CD4-positive, alpha-beta T cell (primary cell): Measurements from ENCODE around the gene SPINK5. TPM values are rescaled to one million over a fixed set of nuclear protein-coding genes. Genes with fewer than 3 reads are reported as not detected.

Source experiments
- ATAC-seq: fragments of 200-7000 bp; cut with Tn5 transposase; one replicate; pipeline ENCODE4 v1.10.0; 2022; ENCODE audit warnings: mild to moderate bottlenecking; ENCODE audit not compliant: poor library complexity
- CTCF ChIA-PET: fragments of 350-600 bp; sonication (Branson Sonifier 250); formaldehyde crosslinking; loops from one replicate; lab custom pipeline; 2021; ENCODE audit warnings: antibody characterized with exemption, inconsistent platforms; lab: Charles Lee
- POLR2A ChIA-PET: fragments of 350-600 bp; sonication (Branson Sonifier 250); formaldehyde crosslinking; loops from one replicate; lab custom pipeline; 2021; ENCODE audit warnings: antibody characterized with exemption, inconsistent platforms; lab: Charles Lee
- DNase-seq, 14 experiments: peaks; one replicate each; pipeline ENCODE4 v3.0.0-alpha.2; 2013 to 2020; ENCODE audit warnings: mixed read lengths in 2 of 14
- H3K27ac ChIP-seq, 2 donors: one replicate each; pipeline versions ENCODE4 v1.5.1 to v1.7.0; 2013; ENCODE audit warnings: low read length in 2 of 2, low read depth in 1 of 2, mild to moderate bottlenecking in 1 of 2
- H3K27me3 ChIP-seq, 2 experiments: 1 replicate in 1 of 2; 2 replicates in 1 of 2; pipeline versions ENCODE4 v1.6.1 to v1.7.0; 2013; ENCODE audit warnings: low read length in 2 of 2, control low read depth in 1 of 2, mild to moderate bottlenecking in 1 of 2, moderate library complexity in 1 of 2; ENCODE audit not compliant: insufficient read depth in 2 of 2, control insufficient read depth in 1 of 2
- H3K36me3 ChIP-seq: one replicate; pipeline ENCODE4 v1.6.1; 2013; ENCODE audit warnings: low read length, control low read depth; ENCODE audit not compliant: insufficient read depth
- H3K4me1 ChIP-seq: one replicate; pipeline ENCODE4 v1.6.1; 2013; ENCODE audit warnings: low read length, control low read depth; ENCODE audit not compliant: insufficient read depth
- H3K4me3 ChIP-seq: one replicate; pipeline ENCODE4 v1.5.1; 2013; ENCODE audit warnings: mild to moderate bottlenecking, low read length, moderate library complexity
- H3K9me3 ChIP-seq, 2 experiments: 1 replicate in 1 of 2; 2 replicates in 1 of 2; pipeline versions ENCODE4 v1.6.1 to v1.7.0; 2013; ENCODE audit warnings: low read length in 2 of 2, mild to moderate bottlenecking in 2 of 2, control low read depth in 1 of 2, moderate library complexity in 1 of 2; ENCODE audit not compliant: control insufficient read depth in 1 of 2, insufficient read depth in 1 of 2
- H3K27ac Mint-ChIP-seq: one replicate; pipeline ENCODE4 v1.8.0; 2020; ENCODE audit warnings: mixed read lengths
- H3K27me3 Mint-ChIP-seq: one replicate; pipeline ENCODE4 v1.8.0; 2021; ENCODE audit warnings: mixed read lengths
- H3K36me3 Mint-ChIP-seq: one replicate; pipeline ENCODE4 v1.8.0; 2021; ENCODE audit warnings: low read depth, mixed read lengths
- H3K4me1 Mint-ChIP-seq: one replicate; pipeline ENCODE4 v1.8.0; 2021; ENCODE audit warnings: low read depth, mixed read lengths
- H3K4me3 Mint-ChIP-seq: one replicate; pipeline ENCODE4 v1.8.0; 2020; ENCODE audit warnings: mild to moderate bottlenecking, mixed read lengths
- H3K9me3 Mint-ChIP-seq: one replicate; pipeline ENCODE4 v1.8.0; 2020; ENCODE audit warnings: mixed read lengths
- intact Hi-C, 2 experiments: fragments of 100-400 bp; cut with DNase I in 1 of 2; cut with micrococcal nuclease in 1 of 2; formaldehyde crosslinking; loops; one replicate each; pipeline versions ENCODE4 v1.15.1 to v1.9.0; 2023 to 2025; cut with DNase I, micrococcal nuclease
- total RNA-seq, 174 experiments: library from RNA in 2 of 174; stranded (reverse) in 2 of 174; gene quantifications; one replicate each; pipeline ENCODE4 v1.2.3 and lab custom pipeline; 2021 to 2026
- TF ChIP-seq, protein P1 (sequence below): fragments of 200-600 bp; IDR thresholded peaks from one replicate; pipeline ENCODE4 v1.8.0; 2022; ENCODE audit warnings: antibody characterized with exemption, mild to moderate bottlenecking

The SPINK5 gene
- total RNA-seq, 2 experiments from 2014 or later: not detected

DNA sequence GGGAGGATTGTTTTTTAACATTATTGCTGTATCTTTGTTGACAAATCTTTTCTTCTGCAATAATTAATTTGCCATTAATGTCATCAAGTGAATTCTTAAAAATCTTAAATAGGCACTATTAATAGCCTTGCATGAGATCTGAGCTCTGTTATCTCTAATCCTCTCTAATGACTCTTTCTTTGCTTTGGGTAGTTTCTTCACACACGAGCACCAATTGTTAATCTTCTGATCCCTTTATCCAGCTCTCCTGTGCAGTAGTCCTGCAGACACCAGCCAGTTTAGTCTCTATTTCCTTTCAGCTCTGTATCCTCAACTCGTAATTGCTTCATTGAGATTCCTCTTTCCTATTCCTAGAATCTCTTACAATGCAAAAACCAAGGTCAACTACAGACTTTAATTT, 112.7 kb downstream of the SPINK5 start:
- no peaks in the 10 kb centered on the region for H3K36me3 Mint-ChIP-seq
- Histone ChIP-seq H3K4me3 (no peak overlapping the region), H3K4me1 (no peaks in the 10 kb centered on the region), H3K36me3 (no peaks in the 10 kb centered on the region), H3K27me3 (peaks cover 0 to 6% of the 10 kb centered on the region in 2 experiments), H3K9me3 (no peaks in the 10 kb centered on the region), H3K27ac (no peak overlapping the region)
- POLR2A ChIA-PET: no interaction called here
- intact Hi-C loops: loop anchor here (5.0 to 10.0 kb wide), 5 partner anchors 176 to 858 kb away; no protein-coding TSS in a partner anchor
- H3K4me1 Mint-ChIP-seq: no peaks in the 10 kb centered on the region
- peaks cover 19% of the 10 kb centered on the region for H3K27me3 Mint-ChIP-seq
- DNase-seq: no peak
- TF ChIP-seq, protein P1, sequence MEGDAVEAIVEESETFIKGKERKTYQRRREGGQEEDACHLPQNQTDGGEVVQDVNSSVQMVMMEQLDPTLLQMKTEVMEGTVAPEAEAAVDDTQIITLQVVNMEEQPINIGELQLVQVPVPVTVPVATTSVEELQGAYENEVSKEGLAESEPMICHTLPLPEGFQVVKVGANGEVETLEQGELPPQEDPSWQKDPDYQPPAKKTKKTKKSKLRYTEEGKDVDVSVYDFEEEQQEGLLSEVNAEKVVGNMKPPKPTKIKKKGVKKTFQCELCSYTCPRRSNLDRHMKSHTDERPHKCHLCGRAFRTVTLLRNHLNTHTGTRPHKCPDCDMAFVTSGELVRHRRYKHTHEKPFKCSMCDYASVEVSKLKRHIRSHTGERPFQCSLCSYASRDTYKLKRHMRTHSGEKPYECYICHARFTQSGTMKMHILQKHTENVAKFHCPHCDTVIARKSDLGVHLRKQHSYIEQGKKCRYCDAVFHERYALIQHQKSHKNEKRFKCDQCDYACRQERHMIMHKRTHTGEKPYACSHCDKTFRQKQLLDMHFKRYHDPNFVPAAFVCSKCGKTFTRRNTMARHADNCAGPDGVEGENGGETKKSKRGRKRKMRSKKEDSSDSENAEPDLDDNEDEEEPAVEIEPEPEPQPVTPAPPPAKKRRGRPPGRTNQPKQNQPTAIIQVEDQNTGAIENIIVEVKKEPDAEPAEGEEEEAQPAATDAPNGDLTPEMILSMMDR: no peak
- H3K4me3 Mint-ChIP-seq: no peak overlapping the region
- CTCF ChIA-PET: interaction anchor here (1.7 kb wide), 1 partner anchor 555 kb away, joined by 5 read pairs; no protein-coding TSS in a partner anchor
- no peaks in the 10 kb centered on the region for H3K9me3 Mint-ChIP-seq
- no peak for ATAC-seq
- H3K27ac Mint-ChIP-seq: no peak overlapping the region

DNA sequence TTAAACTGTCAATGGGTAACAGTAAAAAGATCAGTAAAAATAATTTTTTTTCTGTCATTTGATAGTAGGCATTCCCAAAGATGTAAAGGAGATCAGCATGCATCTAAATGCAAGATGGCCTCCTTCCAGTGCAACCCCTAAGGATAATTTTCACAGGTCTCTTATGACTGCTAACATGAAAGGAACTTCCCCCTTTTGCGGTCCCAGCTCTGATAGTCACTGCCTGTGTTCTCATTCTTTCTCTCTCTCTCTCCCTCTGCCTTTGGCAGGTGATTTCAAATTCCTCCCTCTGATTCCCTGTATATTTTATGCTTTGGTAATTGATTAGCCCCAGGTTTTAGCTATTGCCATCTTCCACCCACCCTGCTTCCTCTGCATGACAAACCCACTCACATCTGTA, 113.4 kb downstream of the SPINK5 start:
- intact Hi-C loops: loop anchor here (5.0 to 10.0 kb wide), 5 partner anchors 175 to 858 kb away; no protein-coding TSS in a partner anchor
- no peak overlapping the region for H3K27ac Mint-ChIP-seq

DNA sequence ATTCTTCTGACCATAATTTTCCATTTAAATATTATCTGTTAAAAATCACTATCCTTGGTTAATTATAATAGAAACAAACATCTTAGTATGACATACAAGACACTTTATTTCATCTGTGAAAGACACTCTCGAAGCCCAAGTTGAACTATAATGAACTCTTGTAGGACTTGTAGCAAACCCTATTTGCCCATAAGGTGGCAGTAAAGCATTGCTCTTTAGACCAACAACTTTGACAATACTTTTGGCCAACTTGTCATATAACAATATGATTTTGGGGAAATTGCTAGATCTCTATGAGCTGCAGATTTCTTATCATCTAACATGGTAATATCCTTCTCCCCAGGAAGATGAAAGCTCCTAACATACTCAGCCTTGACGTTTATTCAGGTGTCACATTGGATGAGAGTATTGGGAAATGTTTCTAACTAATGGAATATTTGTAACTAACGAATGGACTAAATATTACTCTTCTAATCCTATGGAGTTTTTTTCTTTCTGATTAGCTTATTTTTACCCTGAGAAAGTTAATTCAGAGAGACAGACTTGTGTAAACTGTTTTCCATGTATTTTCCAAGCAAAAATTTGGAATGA, 115.5 kb downstream of the SPINK5 start:
- Mint-ChIP-seq H3K4me3 (no peak overlapping the region), H3K27me3 (peaks cover 19% of the 10 kb centered on the region), H3K9me3 (no peaks in the 10 kb centered on the region), H3K4me1 (no peaks in the 10 kb centered on the region), H3K36me3 (no peaks in the 10 kb centered on the region), H3K27ac (no peak overlapping the region)
- TF ChIP-seq, protein P1: peak; percentile 67
- intact Hi-C loops: loop anchor here (1.0 to 10.0 kb wide), 8 partner anchors 173 to 855 kb away; no protein-coding TSS in a partner anchor
- ATAC-seq: peak; percentile 49
- H3K9me3 ChIP-seq: no peaks in the 10 kb centered on the region
- POLR2A ChIA-PET: no interaction called here
- H3K4me1 ChIP-seq: no peaks in the 10 kb centered on the region
- no peak overlapping the region for H3K27ac ChIP-seq
- H3K27me3 ChIP-seq: peaks cover 0 to 6% of the 10 kb centered on the region in 2 experiments
- CTCF ChIA-PET: interaction anchor here (0.8 to 1.6 kb wide), 3 partner anchors 196 to 552 kb away, joined by 3 to 4 read pairs (median 3); no protein-coding TSS in a partner anchor
- H3K36me3 ChIP-seq: no peaks in the 10 kb centered on the region
- H3K4me3 ChIP-seq: no peak overlapping the region
- peak in 4 of 14 experiments; percentile 4 to 69 (median 61) for DNase-seq

More for the DNA sequence above, 113.4 kb downstream of the SPINK5 start:
- Histone ChIP-seq H3K9me3 (no peaks in the 10 kb centered on the region), H3K36me3 (no peaks in the 10 kb centered on the region), H3K4me3 (no peak overlapping the region), H3K27ac (no peak overlapping the region), H3K27me3 (peaks cover 0 to 9% of the 10 kb centered on the region in 2 experiments), H3K4me1 (no peaks in the 10 kb centered on the region)
- ATAC-seq: no peak
- peaks cover 19% of the 10 kb centered on the region for H3K27me3 Mint-ChIP-seq
- ChIA-PET POLR2A (no interaction called here), CTCF (no interaction called here)
- TF ChIP-seq, protein P1: no peak
- no peaks in the 10 kb centered on the region for H3K4me1 Mint-ChIP-seq
- no peak for DNase-seq
- no peak overlapping the region for H3K4me3 Mint-ChIP-seq
- no peaks in the 10 kb centered on the region for H3K36me3 Mint-ChIP-seq
- H3K9me3 Mint-ChIP-seq: no peaks in the 10 kb centered on the region
